HG03571 (cell line): ENCODE data around the gene SLC13A5.
"Not testable (repeated sequence)": the region's sequence is repeated elsewhere in the genome, so short reads cannot be mapped to it uniquely, and the experiment has no call there.

Experiments
- ATAC-seq: cut with Tn5 transposase; IDR thresholded peaks from one replicate; pipeline ENCODE4 v1.9.1; 2021; ENCODE audit not compliant: unreplicated experiment

SLC13A5 gene

DNA sequence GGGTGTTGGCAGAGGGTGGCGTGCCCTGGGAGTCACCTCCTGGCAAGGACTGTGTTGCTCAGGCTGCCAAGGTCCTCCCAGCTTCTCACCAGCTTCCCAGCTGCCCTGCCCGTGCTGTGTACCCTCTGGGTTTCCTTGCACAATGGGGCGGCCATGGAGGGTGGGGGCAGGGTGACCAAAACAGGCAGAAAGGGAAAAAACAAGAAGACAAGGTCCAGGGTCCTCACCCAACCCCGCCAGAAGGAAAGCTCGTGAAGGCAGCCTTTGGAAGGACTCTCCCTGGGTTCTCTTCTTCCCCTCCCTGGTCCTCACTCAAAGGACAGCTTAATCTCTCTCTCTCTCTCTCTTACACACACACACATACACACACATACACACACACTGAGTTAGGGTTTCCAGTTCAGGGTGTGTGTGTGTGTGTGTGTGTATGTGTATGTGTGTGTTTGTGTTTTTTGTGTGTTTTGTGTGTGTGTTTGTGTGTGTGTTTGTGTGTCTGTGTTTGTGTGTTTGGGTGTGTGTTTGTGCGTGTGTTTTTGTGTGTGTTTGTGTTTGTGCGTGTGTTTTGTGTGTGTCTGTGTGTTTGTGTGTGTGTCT is 2.0 kb downstream of the SLC13A5 start:
- no peak for ATAC-seq

DNA sequence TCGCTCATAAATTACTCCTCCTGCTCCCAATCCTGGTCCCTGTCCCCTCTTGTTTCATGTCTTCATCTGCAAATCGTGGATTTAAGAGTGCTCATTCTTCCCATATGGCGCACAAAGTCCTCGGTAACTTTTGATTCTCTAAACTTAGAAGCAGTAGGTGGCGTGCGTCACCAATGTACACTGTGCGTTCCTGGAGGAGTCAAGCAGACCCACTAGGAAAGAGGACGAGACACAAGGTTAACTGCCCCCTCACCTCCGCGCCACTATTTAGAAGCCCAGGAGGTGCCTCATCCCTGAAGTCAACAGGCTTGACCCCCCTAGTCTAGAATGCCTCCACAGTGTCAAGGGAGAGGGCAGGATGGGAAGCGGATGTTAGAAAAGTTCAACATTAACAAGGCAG is 2.9 kb downstream of the SLC13A5 start:
- ATAC-seq, result no peak

DNA sequence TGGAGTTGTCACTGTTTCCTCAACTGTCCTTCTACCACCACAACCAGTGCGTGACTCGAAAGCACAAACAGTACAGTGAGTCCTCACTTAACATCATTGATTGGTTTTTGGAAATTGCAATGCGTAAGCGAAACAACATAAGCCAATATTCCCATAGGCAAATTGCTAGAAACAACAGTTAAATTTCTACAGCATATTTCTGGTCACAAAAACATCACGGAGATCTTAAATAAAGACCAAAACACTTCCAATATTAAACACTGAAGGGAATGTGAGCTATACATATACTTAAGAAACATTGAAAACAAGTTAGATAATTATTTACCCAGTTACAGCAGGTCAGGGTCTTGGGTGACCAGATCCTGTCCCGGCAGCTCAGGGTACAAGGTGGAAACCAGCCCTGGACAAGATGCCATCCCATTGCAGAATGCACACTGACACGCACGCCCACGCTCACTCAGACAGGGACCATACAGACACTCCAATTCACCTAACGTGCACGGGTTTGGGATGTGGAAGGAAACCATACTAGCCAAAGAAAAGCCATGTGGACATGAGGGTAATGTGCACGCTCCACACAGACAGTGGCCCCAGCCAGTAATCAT is 4.7 kb downstream of the SLC13A5 start:
- no peak for ATAC-seq

DNA sequence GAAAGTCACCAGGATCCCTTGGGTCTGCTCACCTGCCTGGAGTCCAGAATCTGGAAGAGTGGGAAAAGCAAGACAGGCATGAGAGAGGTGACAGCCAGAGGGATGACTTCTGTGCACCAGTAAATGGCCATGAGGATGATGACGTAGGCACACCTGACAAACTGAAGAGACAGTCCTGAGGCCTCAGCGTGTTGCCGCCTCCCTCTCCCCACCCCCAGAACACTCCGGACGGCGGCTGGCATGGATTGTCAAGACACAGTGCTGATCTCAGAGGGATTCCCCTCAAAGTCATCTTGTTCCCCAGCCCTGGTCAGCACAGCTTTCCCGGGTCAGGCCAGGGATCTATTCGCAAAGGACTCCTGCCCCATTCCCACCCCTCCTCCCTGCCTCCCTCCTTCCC is 6.2 kb downstream of the SLC13A5 start:
- no peak for ATAC-seq

DNA sequence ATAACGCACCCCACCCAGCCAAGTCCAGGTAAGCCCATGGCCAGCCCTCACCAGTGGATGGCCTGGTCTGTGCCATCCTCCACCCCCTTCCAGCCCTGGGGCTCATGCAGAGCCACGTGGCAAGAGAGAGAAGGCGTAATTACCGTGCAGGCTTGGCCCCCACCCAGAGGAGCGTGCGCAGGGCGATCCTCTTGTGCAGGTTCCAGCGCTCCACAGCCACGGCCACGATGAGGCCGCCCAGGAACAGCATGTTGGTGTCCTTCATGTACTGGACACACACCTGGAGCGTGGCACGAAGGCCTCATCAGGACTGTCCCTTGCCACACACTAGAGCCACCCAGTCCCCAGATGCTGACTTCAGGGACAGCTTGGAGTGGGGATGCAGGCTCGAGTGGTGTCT is 6.7 kb downstream of the SLC13A5 start:
- ATAC-seq, result no peak

DNA sequence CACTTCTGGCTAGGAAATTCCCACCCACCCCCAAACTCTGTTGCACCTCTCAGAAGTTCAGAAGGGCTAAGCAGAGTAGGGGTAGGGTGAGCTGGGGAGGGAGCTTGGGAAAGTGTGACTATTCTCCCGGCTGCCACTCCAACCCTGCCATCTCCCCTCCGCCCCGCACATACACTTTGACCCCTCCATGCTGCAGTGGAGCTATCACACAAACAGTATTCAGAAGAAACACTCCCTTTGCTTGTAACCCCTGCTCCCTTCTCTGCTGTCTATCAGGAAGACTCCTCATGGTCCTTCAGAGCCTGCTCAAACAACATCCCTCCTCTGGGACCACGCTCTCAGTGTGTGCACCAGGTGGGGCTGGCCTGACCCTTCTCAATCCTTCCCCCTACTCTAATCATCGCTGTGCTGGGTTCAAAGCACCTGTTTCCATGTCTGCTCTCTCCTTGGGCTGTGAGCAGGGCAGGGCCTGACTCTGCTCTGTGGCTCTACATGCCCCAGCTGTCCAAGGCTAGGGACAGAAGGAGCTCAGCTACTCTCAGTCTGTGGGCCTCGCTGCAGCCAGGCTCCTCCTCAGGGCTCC is 8.6 kb downstream of the SLC13A5 start:
- ATAC-seq, result no peak

DNA sequence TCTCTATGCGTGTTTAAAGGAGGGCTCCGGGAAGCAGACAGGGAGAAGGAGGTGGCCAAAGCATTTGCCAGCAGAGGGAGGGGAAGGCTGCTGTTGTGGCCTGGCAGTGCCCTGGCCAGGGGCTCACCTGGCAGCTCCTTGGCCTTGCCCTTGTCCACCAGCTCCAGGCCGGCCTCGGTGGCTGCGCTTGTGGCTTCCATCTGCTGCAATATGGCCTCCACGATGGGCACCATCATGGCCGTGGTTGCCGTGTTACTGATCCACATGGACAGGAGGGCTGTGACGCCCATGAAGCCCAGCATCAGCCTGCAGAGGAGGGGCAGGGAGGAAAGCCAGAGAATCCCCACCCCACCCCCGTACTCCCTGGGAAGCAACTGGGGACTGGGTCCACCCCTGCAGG is 9.4 kb downstream of the SLC13A5 start:
- ATAC-seq, result no peak

GRCh38 chr17:6702567-6703215 is 10.5 kb downstream of the SLC13A5 start:
- ATAC-seq, result no peak

DNA sequence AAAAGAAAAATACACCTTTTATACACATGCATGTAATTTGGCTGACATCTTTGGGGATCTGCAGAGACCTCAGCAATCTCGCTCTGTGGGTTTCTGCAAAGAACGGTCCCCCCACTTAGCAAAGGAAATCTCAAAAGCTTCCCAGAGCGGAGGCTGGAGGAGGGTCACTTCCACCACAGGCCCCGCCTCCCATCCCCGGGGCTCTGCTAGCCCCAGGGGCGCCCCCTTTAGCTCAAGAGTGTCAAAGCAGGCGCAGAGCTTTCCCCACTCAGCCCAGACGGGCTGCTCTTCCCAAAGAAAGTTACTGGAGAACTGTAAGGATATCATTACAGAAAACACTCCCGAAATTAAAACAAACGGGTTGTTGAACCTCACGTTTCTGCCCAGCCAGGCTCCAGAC is 11.4 kb downstream of the SLC13A5 start:
- no peak for ATAC-seq

GRCh38 chr17:6700948-6701307 is 12.2 kb downstream of the SLC13A5 start:
- no peak for ATAC-seq

GRCh38 chr17:6699997-6700947 is 12.9 kb downstream of the SLC13A5 start:
- no peak for ATAC-seq

GRCh38 chr17:6698004-6698403 is 15.2 kb downstream of the SLC13A5 start:
- no peak for ATAC-seq

GRCh38 chr17:6696906-6697305 is 16.3 kb downstream of the SLC13A5 start:
- no peak for ATAC-seq

DNA sequence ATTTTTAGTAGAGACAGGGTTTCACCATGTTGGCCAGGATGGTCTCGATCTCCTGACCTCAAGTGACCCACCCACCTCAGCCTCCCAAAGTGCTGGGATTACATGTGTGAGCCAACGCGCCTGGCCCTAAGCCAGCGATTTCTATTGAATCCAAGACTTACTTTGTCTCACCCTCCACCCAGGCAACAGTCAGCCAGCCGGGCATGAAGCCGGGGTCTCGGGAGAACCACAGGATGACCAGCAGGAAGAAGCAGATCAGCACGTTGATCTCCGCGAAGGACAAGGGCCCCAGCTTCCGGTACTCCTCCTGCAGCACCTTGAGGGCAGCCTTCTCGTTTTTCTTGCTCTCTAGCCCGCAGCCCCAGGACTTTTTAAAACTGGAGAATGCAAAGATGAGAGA is 17.6 kb downstream of the SLC13A5 start:
- no peak for ATAC-seq

GRCh38 chr17:6695051-6695450 is 18.1 kb downstream of the SLC13A5 start:
- ATAC-seq, result no peak

- ATAC-seq, result not testable (repeated sequence)
Observed at GRCh38 chr17:6691958-6692357, 21.2 kb downstream of the SLC13A5 start.

DNA sequence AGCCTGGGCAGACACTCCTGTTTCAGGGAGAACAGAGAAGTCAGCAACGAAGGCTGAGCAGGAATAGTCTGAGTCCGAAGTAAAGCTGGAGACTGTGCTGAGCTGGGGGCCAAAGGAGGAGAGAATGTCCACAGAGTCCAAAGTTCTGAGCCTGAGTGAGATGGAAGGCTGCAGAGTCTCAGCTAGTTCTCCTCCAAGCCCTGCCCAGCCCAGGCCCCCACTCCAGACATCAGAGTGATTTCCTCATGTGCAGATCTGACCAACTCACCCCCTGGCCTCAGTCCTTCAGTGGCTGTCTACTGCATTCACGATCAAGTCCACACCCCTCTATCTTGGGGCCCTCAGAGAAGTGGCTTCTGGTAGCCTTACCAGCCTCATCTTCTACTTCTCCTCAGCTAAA is 21.6 kb downstream of the SLC13A5 start:
- ATAC-seq, result no peak

GRCh38 chr17:6690641-6691040 is 22.5 kb downstream of the SLC13A5 start:
- no peak for ATAC-seq

- ATAC-seq, result no peak
Observed at GRCh38 chr17:6688944-6689343, 24.2 kb downstream of the SLC13A5 start.

DNA sequence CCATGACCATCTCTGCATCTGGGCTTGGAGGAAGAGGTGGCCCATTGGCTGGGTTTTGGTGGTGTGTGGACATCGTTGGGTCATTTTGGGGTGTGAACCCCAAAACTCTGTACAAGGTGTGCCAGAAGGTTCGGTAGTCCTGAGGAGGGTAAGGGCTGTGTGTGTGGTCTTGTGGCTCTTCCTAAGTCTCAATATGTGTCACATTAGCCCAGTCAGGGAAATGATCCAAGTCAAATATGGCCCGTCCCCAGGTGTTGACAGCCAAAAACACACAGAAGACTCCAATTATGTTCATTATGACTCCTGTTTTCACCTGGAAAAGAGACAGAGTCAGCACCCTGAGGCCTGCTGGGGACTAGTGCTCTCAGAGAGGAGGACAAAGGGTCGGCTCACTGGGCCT is 27.1 kb downstream of the SLC13A5 start:
- ATAC-seq, result no peak
